Measurements from ENCODE around the gene RHOV. TPM values are rescaled to one million over a fixed set of nuclear protein-coding genes. Genes with fewer than 3 reads are reported as not detected.

Gene RHOV
- total and polyA plus RNA-seq, 2 experiments from 2014 or later: 1.7 to 6.1 TPM

- H3K4me1 ChIP-seq (ENCODE audit: insufficient read depth): peaks cover 51% of the 10 kb centered on the region
- peak; percentile 54 for DNase-seq (ENCODE audit: low spot score)
- 39% methylated on average over 7 of the region's 7 CpGs for WGBS (ENCODE audit: low lambda C conversion rate, missing lambda C conversion rate)
- no peaks in the 10 kb centered on the region for H4K20me1 ChIP-seq (ENCODE audit: insufficient read depth, poor library complexity, severe bottlenecking)
- H3K79me2 ChIP-seq: no peaks in the 10 kb centered on the region
- H3K4me3 ChIP-seq: no peak overlapping the region
- peak overlapping the region; percentile 12 for H2AFZ ChIP-seq
- peak overlapping the region; percentile 69 for H3K27ac ChIP-seq
- no peaks in the 10 kb centered on the region for H3K9me3 ChIP-seq (ENCODE audit: low read depth)
- no peaks in the 10 kb centered on the region for H3K9me2 ChIP-seq (replicated peaks; ENCODE audit: insufficient read depth)
- H3K4me2 ChIP-seq: peak overlapping the region; percentile 11
- H3K27me3 ChIP-seq: no peaks in the 10 kb centered on the region
- no peaks in the 10 kb centered on the region for H3K36me3 ChIP-seq (replicated peaks; ENCODE audit: insufficient read depth, low read depth)
- no peak for TF ChIP-seq EZH2 (IDR thresholded peaks at IDR 0.05; ENCODE audit: borderline replicate concordance)
- no peak for TF ChIP-seq CTCF (IDR thresholded peaks at IDR 0.05; ENCODE audit: poor library complexity)
- no peak for TF ChIP-seq EZH2phosphoT487 (IDR thresholded peaks at IDR 0.05; ENCODE audit: low read depth, severe bottlenecking, unreplicated experiment)
Measured at GRCh38 chr15:40911141-40911540, 37.1 kb upstream of the RHOV start.

- H3K9me2 ChIP-seq (replicated peaks; ENCODE audit: insufficient read depth): no peaks in the 10 kb centered on the region
- H3K4me2 ChIP-seq: no peak overlapping the region
- no peak overlapping the region for H3K4me3 ChIP-seq
- no peak overlapping the region for H2AFZ ChIP-seq
- no peaks in the 10 kb centered on the region for H3K36me3 ChIP-seq (replicated peaks; ENCODE audit: insufficient read depth, low read depth)
- no peaks in the 10 kb centered on the region for H3K79me2 ChIP-seq
- peaks cover 56% of the 10 kb centered on the region for H3K4me1 ChIP-seq (ENCODE audit: insufficient read depth)
- no peak for DNase-seq (ENCODE audit: low spot score)
- H3K27ac ChIP-seq: peak overlapping the region; percentile 69
- TF ChIP-seq EZH2phosphoT487 (IDR thresholded peaks at IDR 0.05; ENCODE audit: low read depth, severe bottlenecking, unreplicated experiment): no peak
- no peak for TF ChIP-seq EZH2 (IDR thresholded peaks at IDR 0.05; ENCODE audit: borderline replicate concordance)
- no peak for TF ChIP-seq CTCF (IDR thresholded peaks at IDR 0.05; ENCODE audit: poor library complexity)
- peaks cover 4% of the 10 kb centered on the region for H4K20me1 ChIP-seq (ENCODE audit: insufficient read depth, poor library complexity, severe bottlenecking)
- no peaks in the 10 kb centered on the region for H3K27me3 ChIP-seq
- H3K9me3 ChIP-seq (ENCODE audit: low read depth): no peaks in the 10 kb centered on the region
- WGBS (ENCODE audit: low lambda C conversion rate, missing lambda C conversion rate): 65% methylated on average over 17 of the region's 17 CpGs
Measured at GRCh38 chr15:40909662-40910630, 35.9 kb upstream of the RHOV start.

GRCh38 chr15:40908095-40908494 is 34.1 kb upstream of the RHOV start:
- peak overlapping the region; percentile 7 for H3K4me2 ChIP-seq
- TF ChIP-seq EZH2 (IDR thresholded peaks at IDR 0.05; ENCODE audit: borderline replicate concordance) (no peak), EZH2phosphoT487 (IDR thresholded peaks at IDR 0.05; ENCODE audit: low read depth, severe bottlenecking, unreplicated experiment) (no peak), CTCF (IDR thresholded peaks at IDR 0.05; ENCODE audit: poor library complexity) (no peak)
- no peak overlapping the region for H3K4me3 ChIP-seq
- peaks cover 8% of the 10 kb centered on the region for H4K20me1 ChIP-seq (ENCODE audit: insufficient read depth, poor library complexity, severe bottlenecking)
- no peaks in the 10 kb centered on the region for H3K9me2 ChIP-seq (replicated peaks; ENCODE audit: insufficient read depth)
- H3K36me3 ChIP-seq (replicated peaks; ENCODE audit: insufficient read depth, low read depth): no peaks in the 10 kb centered on the region
- H3K27ac ChIP-seq: no peak overlapping the region
- no peaks in the 10 kb centered on the region for H3K9me3 ChIP-seq (ENCODE audit: low read depth)
- H3K27me3 ChIP-seq: no peaks in the 10 kb centered on the region
- no peaks in the 10 kb centered on the region for H3K79me2 ChIP-seq
- no peak overlapping the region for H2AFZ ChIP-seq
- no peak for DNase-seq (ENCODE audit: low spot score)
- H3K4me1 ChIP-seq (ENCODE audit: insufficient read depth): peaks cover 56% of the 10 kb centered on the region
- WGBS (ENCODE audit: low lambda C conversion rate, missing lambda C conversion rate): 72% methylated on average over 7 of the region's 7 CpGs

All from hepatocyte (in vitro differentiated cells).